ENCODE results near the gene ALDH3A1. TPM values are rescaled to one million over a fixed set of nuclear protein-coding genes. Genes with fewer than 3 reads are reported as not detected.

Gene ALDH3A1
- total RNA-seq, 1 experiment from 2014 or later = 0.35 TPM

DNA sequence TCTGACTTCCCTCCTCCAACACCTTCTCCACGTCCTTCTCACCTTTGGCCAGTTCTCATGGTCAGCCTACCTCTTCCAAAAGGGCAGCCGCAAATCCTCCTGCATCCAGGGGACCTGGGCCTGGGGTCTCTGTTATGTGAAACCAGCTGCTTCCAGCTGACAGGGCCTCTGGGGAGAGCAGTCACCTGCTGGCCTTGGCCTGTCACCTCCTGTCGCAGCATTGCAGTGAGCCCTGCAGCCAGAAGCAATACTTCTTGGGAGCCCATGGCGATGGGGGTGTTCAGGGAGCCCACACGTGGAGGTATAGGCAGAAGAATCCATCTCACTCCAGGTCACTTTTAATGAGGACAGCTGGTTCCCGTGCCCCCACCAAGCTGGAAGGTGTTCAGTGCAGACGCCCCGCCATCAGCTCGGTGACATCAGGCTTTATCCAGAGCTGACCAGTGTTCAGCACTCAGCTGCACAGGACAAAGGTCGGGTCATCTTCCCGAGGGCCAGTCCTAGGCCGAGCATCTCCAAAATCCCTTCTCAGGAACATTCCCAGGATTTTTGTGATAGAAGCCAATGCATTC lies 30.0 kb downstream of the ALDH3A1 start:
- no peak for ATAC-seq
- no peak for DNase-seq (ENCODE audit: low spot score)
- H3K4me1 Mint-ChIP-seq = peaks cover 6% of the 10 kb centered on the region; the same call in 1 of the 2 replicates
- H3K9me3 Mint-ChIP-seq = no peaks in the 10 kb centered on the region
- no peak overlapping the region; the same call in 1 of the 2 replicates for H3K27ac Mint-ChIP-seq
- POLR2A ChIA-PET = interaction anchor here (0.7 to 1.2 kb wide), 2 partner anchors 27 to 355 kb away, joined by 3 read pairs; no protein-coding TSS in a partner anchor
- no peak overlapping the region for H3K4me3 Mint-ChIP-seq
- CTCF ChIA-PET = interaction anchor here (0.6 to 2.3 kb wide), 40 partner anchors 9 to 396 kb away, joined by 3 to 40 read pairs (median 4); partner anchors contain the start of genes ALDH3A1, ALDH3A2, B9D1 and SLC47A1
- TF ChIP-seq, protein P1, sequence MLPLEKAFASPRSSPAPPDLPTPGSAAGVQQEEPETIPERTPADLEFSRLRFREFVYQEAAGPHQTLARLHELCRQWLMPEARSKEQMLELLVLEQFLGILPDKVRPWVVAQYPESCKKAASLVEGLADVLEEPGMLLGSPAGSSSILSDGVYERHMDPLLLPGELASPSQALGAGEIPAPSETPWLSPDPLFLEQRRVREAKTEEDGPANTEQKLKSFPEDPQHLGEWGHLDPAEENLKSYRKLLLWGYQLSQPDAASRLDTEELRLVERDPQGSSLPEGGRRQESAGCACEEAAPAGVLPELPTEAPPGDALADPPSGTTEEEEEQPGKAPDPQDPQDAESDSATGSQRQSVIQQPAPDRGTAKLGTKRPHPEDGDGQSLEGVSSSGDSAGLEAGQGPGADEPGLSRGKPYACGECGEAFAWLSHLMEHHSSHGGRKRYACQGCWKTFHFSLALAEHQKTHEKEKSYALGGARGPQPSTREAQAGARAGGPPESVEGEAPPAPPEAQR (CRISPR knock-in tag; IDR thresholded peaks at IDR 0.05) = no peak
- TF ChIP-seq, protein P2, sequence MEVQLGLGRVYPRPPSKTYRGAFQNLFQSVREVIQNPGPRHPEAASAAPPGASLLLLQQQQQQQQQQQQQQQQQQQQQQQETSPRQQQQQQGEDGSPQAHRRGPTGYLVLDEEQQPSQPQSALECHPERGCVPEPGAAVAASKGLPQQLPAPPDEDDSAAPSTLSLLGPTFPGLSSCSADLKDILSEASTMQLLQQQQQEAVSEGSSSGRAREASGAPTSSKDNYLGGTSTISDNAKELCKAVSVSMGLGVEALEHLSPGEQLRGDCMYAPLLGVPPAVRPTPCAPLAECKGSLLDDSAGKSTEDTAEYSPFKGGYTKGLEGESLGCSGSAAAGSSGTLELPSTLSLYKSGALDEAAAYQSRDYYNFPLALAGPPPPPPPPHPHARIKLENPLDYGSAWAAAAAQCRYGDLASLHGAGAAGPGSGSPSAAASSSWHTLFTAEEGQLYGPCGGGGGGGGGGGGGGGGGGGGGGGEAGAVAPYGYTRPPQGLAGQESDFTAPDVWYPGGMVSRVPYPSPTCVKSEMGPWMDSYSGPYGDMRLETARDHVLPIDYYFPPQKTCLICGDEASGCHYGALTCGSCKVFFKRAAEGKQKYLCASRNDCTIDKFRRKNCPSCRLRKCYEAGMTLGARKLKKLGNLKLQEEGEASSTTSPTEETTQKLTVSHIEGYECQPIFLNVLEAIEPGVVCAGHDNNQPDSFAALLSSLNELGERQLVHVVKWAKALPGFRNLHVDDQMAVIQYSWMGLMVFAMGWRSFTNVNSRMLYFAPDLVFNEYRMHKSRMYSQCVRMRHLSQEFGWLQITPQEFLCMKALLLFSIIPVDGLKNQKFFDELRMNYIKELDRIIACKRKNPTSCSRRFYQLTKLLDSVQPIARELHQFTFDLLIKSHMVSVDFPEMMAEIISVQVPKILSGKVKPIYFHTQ (CRISPR knock-in tag; IDR thresholded peaks at IDR 0.05) = no peak
- TF ChIP-seq, protein P3, sequence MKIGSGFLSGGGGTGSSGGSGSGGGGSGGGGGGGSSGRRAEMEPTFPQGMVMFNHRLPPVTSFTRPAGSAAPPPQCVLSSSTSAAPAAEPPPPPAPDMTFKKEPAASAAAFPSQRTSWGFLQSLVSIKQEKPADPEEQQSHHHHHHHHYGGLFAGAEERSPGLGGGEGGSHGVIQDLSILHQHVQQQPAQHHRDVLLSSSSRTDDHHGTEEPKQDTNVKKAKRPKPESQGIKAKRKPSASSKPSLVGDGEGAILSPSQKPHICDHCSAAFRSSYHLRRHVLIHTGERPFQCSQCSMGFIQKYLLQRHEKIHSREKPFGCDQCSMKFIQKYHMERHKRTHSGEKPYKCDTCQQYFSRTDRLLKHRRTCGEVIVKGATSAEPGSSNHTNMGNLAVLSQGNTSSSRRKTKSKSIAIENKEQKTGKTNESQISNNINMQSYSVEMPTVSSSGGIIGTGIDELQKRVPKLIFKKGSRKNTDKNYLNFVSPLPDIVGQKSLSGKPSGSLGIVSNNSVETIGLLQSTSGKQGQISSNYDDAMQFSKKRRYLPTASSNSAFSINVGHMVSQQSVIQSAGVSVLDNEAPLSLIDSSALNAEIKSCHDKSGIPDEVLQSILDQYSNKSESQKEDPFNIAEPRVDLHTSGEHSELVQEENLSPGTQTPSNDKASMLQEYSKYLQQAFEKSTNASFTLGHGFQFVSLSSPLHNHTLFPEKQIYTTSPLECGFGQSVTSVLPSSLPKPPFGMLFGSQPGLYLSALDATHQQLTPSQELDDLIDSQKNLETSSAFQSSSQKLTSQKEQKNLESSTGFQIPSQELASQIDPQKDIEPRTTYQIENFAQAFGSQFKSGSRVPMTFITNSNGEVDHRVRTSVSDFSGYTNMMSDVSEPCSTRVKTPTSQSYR (CRISPR knock-in tag; IDR thresholded peaks at IDR 0.05) = no peak
- TF ChIP-seq, protein P4, sequence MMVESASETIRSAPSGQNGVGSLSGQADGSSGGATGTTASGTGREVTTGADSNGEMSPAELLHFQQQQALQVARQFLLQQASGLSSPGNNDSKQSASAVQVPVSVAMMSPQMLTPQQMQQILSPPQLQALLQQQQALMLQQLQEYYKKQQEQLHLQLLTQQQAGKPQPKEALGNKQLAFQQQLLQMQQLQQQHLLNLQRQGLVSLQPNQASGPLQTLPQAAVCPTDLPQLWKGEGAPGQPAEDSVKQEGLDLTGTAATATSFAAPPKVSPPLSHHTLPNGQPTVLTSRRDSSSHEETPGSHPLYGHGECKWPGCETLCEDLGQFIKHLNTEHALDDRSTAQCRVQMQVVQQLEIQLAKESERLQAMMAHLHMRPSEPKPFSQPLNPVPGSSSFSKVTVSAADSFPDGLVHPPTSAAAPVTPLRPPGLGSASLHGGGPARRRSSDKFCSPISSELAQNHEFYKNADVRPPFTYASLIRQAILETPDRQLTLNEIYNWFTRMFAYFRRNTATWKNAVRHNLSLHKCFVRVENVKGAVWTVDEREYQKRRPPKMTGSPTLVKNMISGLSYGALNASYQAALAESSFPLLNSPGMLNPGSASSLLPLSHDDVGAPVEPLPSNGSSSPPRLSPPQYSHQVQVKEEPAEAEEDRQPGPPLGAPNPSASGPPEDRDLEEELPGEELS (CRISPR knock-in tag; IDR thresholded peaks at IDR 0.05) = no peak
- no peak for TF ChIP-seq ZNF423 (CRISPR knock-in tag; IDR thresholded peaks at IDR 0.05)
- TF ChIP-seq, protein P5, sequence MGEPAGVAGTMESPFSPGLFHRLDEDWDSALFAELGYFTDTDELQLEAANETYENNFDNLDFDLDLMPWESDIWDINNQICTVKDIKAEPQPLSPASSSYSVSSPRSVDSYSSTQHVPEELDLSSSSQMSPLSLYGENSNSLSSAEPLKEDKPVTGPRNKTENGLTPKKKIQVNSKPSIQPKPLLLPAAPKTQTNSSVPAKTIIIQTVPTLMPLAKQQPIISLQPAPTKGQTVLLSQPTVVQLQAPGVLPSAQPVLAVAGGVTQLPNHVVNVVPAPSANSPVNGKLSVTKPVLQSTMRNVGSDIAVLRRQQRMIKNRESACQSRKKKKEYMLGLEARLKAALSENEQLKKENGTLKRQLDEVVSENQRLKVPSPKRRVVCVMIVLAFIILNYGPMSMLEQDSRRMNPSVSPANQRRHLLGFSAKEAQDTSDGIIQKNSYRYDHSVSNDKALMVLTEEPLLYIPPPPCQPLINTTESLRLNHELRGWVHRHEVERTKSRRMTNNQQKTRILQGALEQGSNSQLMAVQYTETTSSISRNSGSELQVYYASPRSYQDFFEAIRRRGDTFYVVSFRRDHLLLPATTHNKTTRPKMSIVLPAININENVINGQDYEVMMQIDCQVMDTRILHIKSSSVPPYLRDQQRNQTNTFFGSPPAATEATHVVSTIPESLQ (CRISPR knock-in tag; IDR thresholded peaks at IDR 0.05) = no peak
- TF ChIP-seq, protein P6, sequence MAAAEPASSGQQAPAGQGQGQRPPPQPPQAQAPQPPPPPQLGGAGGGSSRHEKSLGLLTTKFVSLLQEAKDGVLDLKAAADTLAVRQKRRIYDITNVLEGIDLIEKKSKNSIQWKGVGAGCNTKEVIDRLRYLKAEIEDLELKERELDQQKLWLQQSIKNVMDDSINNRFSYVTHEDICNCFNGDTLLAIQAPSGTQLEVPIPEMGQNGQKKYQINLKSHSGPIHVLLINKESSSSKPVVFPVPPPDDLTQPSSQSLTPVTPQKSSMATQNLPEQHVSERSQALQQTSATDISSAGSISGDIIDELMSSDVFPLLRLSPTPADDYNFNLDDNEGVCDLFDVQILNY (CRISPR knock-in tag; IDR thresholded peaks at IDR 0.05) = no peak
- TF ChIP-seq CBFB (CRISPR knock-in tag; IDR thresholded peaks at IDR 0.05; ENCODE audit: low read depth) = no peak
- TF ChIP-seq, protein P7, sequence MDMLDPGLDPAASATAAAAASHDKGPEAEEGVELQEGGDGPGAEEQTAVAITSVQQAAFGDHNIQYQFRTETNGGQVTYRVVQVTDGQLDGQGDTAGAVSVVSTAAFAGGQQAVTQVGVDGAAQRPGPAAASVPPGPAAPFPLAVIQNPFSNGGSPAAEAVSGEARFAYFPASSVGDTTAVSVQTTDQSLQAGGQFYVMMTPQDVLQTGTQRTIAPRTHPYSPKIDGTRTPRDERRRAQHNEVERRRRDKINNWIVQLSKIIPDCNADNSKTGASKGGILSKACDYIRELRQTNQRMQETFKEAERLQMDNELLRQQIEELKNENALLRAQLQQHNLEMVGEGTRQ (CRISPR knock-in tag; IDR thresholded peaks at IDR 0.05) = no peak
- no peak for TF ChIP-seq ZNF416 (CRISPR knock-in tag; IDR thresholded peaks at IDR 0.05)
- TF ChIP-seq, protein P8, sequence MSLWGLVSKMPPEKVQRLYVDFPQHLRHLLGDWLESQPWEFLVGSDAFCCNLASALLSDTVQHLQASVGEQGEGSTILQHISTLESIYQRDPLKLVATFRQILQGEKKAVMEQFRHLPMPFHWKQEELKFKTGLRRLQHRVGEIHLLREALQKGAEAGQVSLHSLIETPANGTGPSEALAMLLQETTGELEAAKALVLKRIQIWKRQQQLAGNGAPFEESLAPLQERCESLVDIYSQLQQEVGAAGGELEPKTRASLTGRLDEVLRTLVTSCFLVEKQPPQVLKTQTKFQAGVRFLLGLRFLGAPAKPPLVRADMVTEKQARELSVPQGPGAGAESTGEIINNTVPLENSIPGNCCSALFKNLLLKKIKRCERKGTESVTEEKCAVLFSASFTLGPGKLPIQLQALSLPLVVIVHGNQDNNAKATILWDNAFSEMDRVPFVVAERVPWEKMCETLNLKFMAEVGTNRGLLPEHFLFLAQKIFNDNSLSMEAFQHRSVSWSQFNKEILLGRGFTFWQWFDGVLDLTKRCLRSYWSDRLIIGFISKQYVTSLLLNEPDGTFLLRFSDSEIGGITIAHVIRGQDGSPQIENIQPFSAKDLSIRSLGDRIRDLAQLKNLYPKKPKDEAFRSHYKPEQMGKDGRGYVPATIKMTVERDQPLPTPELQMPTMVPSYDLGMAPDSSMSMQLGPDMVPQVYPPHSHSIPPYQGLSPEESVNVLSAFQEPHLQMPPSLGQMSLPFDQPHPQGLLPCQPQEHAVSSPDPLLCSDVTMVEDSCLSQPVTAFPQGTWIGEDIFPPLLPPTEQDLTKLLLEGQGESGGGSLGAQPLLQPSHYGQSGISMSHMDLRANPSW (CRISPR knock-in tag; conservative IDR thresholded peaks at IDR 0.05; ENCODE audit: low read depth) = no peak
- no peak for TF ChIP-seq IRF2 (CRISPR knock-in tag; IDR thresholded peaks at IDR 0.05; ENCODE audit: borderline replicate concordance, low read depth)
- no peak for TF ChIP-seq TP53 (CRISPR knock-in tag; IDR thresholded peaks at IDR 0.05)
- TF ChIP-seq ZNF671 (CRISPR knock-in tag; IDR thresholded peaks at IDR 0.05) = no peak
- TF ChIP-seq, protein P9, sequence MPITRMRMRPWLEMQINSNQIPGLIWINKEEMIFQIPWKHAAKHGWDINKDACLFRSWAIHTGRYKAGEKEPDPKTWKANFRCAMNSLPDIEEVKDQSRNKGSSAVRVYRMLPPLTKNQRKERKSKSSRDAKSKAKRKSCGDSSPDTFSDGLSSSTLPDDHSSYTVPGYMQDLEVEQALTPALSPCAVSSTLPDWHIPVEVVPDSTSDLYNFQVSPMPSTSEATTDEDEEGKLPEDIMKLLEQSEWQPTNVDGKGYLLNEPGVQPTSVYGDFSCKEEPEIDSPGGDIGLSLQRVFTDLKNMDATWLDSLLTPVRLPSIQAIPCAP (CRISPR knock-in tag; IDR thresholded peaks at IDR 0.05) = no peak
- TF ChIP-seq MYBL2 (CRISPR knock-in tag; IDR thresholded peaks at IDR 0.05) = no peak
- no peak for TF ChIP-seq SMAD4 (CRISPR knock-in tag; IDR thresholded peaks at IDR 0.05)
- TF ChIP-seq NR3C1 (CRISPR knock-in tag; conservative IDR thresholded peaks at IDR 0.05; ENCODE audit: low read depth) = no peak
- no peaks in the 10 kb centered on the region; the same call in 1 of the 2 replicates for H3K27me3 Mint-ChIP-seq (ENCODE audit: low read depth)
- H3K36me3 Mint-ChIP-seq = no peaks in the 10 kb centered on the region; the same call in 1 of the 2 replicates
